PC-9 (cell line): ENCODE measurements around the gene ADGRA1.

Experiments
- CTCF ChIP-seq: fragments of 200-600 bp; sonication (generic); conservative IDR thresholded peaks from 2 replicates; pipeline ENCODE4 v1.6.1; 2017; ENCODE audit warnings: mixed run types, antibody characterized with exemption, mild to moderate bottlenecking, moderate library complexity
- EZH2 ChIP-seq: fragments of 200-600 bp; sonication (generic); IDR thresholded peaks from 2 replicates; pipeline ENCODE4 v1.8.0; 2017; ENCODE audit warnings: antibody characterized with exemption, low read depth

DNA sequence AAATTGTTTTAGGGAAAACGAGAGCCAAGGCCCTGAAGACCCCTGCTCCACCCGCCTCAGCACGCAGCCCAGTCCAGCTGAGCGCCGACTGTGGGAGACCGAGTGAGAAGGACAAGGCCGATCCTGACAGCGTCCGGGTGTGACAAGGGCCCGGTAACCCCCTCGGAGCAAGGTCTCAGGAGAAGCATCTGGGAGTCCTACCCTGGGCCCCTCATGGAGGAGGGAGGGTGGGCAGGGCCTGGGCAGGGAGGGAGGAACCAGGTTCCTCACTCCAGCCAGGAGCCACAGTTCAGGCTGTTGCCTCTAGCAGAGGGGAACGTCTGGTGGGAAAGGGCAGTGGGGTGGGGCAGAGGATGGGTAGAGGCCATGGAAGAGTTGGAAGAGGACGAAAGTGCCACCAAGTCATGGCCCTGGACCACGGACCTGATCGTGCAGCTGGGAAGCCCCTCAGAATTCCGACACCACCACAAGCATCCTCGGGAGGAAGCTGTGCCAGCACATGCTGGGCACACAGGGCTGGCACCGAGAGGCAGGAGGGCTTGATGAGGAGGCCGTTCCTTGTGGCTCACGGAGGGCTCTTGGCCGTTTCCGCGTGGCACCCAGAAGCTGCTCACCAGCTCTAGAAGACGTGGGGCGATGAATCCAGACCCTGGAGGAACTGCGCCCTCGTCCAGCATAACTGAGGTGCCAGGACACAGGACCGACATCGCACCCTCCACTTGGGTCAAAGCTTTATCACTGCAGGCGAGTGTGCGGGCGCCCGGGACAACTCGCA is 70.1 kb downstream of the ADGRA1 start:
- TF ChIP-seq EZH2 (no peak), CTCF (no peak)
